ENCODE results near the gene SCP2.
"Not testable (repeated sequence)": the region's sequence is repeated elsewhere in the genome, so short reads cannot be mapped to it uniquely, and the experiment has no call there.

SCP2 gene

GRCh38 chr1:52943876-52944416 lies 16.9 kb downstream of the SCP2 start:
- Histone ChIP-seq H3K27ac (no peak overlapping the region), H3K4me3 (no peak overlapping the region)
- no peak for DNase-seq (ENCODE audit: low spot score)
- TF ChIP-seq CTCF (IDR thresholded peaks at IDR 0.05): no peak

GRCh38 chr1:52944566-52944965 lies 17.5 kb downstream of the SCP2 start:
- no peak overlapping the region for H3K4me3 ChIP-seq
- TF ChIP-seq CTCF (IDR thresholded peaks at IDR 0.05): no peak
- H3K27ac ChIP-seq: no peak overlapping the region
- no peak for DNase-seq (ENCODE audit: low spot score)

GRCh38 chr1:52947490-52947889 lies 20.4 kb downstream of the SCP2 start:
- no peak for DNase-seq (ENCODE audit: low spot score)
- Histone ChIP-seq H3K4me3 (no peak overlapping the region), H3K27ac (peak overlapping the region in 1 of 2 donors; percentile 9)

GRCh38 chr1:52949602-52950001 lies 22.5 kb downstream of the SCP2 start:
- H3K27ac ChIP-seq; DNase-seq (ENCODE audit: low spot score): not testable (repeated sequence)

More at GRCh38 chr1:52947490-52947889, 20.4 kb downstream of the SCP2 start:
- TF ChIP-seq CTCF (IDR thresholded peaks at IDR 0.05): no peak

GRCh38 chr1:52952112-52952511 lies 25.0 kb downstream of the SCP2 start:
- no peak overlapping the region for H3K27ac ChIP-seq
- TF ChIP-seq CTCF (IDR thresholded peaks at IDR 0.05): no peak

More at GRCh38 chr1:52949602-52950001, 22.5 kb downstream of the SCP2 start:
- not testable (repeated sequence) for H3K4me3 ChIP-seq

GRCh38 chr1:52955129-52955970 lies 28.3 kb downstream of the SCP2 start:
- H3K4me3 ChIP-seq: no peak overlapping the region
- H3K27ac ChIP-seq: no peak overlapping the region
- no peak for DNase-seq (ENCODE audit: low spot score)

More at GRCh38 chr1:52952112-52952511, 25.0 kb downstream of the SCP2 start:
- H3K4me3 ChIP-seq: no peak overlapping the region
- DNase-seq (ENCODE audit: low spot score): no peak

GRCh38 chr1:52963101-52963500 lies 36.0 kb downstream of the SCP2 start:
- no peak for DNase-seq (ENCODE audit: low spot score)
- H3K4me3 ChIP-seq: no peak overlapping the region
- H3K27ac ChIP-seq: no peak overlapping the region
- TF ChIP-seq CTCF (IDR thresholded peaks at IDR 0.05): no peak

More at GRCh38 chr1:52955129-52955970, 28.3 kb downstream of the SCP2 start:
- no peak for TF ChIP-seq CTCF (IDR thresholded peaks at IDR 0.05)
